K562 (cell line): Measurements from ENCODE around the gene MASTL. TPM values are rescaled to one million over a fixed set of nuclear protein-coding genes. Genes with fewer than 3 reads are reported as not detected.

ENCODE experiments used
- ATAC-seq: fragments of 200-7000 bp; cut with Tn5 transposase; 3 replicates; pipeline ENCODE4 v1.9.1; 2020; ENCODE audit warnings: moderate library complexity
- BruUV-seq: library from RNA; stranded (reverse); fragments of 400-500 nt; replicated peaks from 2 replicates; lab custom pipeline; 2021; lab: Mats Ljungman, UMichigan
- CTCF ChIA-PET: fragments of 300-600 bp; formaldehyde crosslinking; extraction: SDS; loops from one replicate; lab custom pipeline; 2021; ENCODE audit warnings: low intra/inter-chr PET ratio; lab: Yijun Ruan, JAX
- POLR2A ChIA-PET: fragments of 300-600, 350-650 bp; sonication (Branson Sonifier 250); formaldehyde crosslinking; extraction: SDS; loops from one replicate; lab custom pipeline; 2021; ENCODE audit warnings: antibody characterized with exemption, inconsistent platforms; lab: Yijun Ruan, JAX
- DNase-seq, 4 experiments: peaks; one replicate each; pipeline versions ENCODE4 v3.0.0 to v3.0.0-alpha.2; 2011 to 2018; ENCODE audit warnings: low spot score in 3 of 4, mixed read lengths in 3 of 4; ENCODE audit errors: extremely low read depth in 1 of 4
- FAIRE-seq: peaks from 2 replicates; lab custom pipeline; 2011; peaks lifted over from hg19 to GRCh38; lab: Jason Lieb, UNC
- H2AFZ ChIP-seq: 2 replicates; pipeline ENCODE4 v1.6.0; 2011; ENCODE audit warnings: low read depth, low read length, control low read depth, inconsistent platforms
- H3K27ac ChIP-seq: fragments of 200-600 bp; 3 replicates; pipeline ENCODE4 v1.8.0; 2011; ENCODE audit warnings: low read depth, mild to moderate bottlenecking, control low read depth, inconsistent platforms, low read length, moderate library complexity, mixed read lengths; ENCODE audit errors: extremely low read depth
- H3K27me3 ChIP-seq, 2 experiments: fragments of 300-600 bp in 1 of 2; 2 replicates in 1 of 2; 3 replicates in 1 of 2; pipeline versions ENCODE4 v1.6.0 to v1.8.0; 2011; ENCODE audit warnings: inconsistent platforms in 2 of 2, low read length in 2 of 2, mild to moderate bottlenecking in 1 of 2, mixed read lengths in 1 of 2, moderate library complexity in 1 of 2; ENCODE audit not compliant: control insufficient read depth in 2 of 2, insufficient read depth in 2 of 2
- H3K36me3 ChIP-seq: fragments of 300-600 bp; 3 replicates; pipeline ENCODE4 v1.8.0; 2011; ENCODE audit warnings: mild to moderate bottlenecking, low read length, inconsistent platforms; ENCODE audit not compliant: control insufficient read depth, insufficient read depth
- H3K4me1 ChIP-seq, 2 experiments: fragments of 200-600 bp in 1 of 2; replicated peaks in 1 of 2; 2 replicates in 1 of 2; 3 replicates in 1 of 2; pipeline versions ENCODE4 v1.5.1 to v1.8.0; 2011; ENCODE audit warnings: inconsistent platforms in 2 of 2, low read length in 2 of 2, mild to moderate bottlenecking in 1 of 2, mixed read lengths in 1 of 2, moderate library complexity in 1 of 2; ENCODE audit not compliant: control insufficient read depth in 2 of 2, insufficient read depth in 2 of 2
- H3K4me2 ChIP-seq: 2 replicates; pipeline ENCODE4 v1.6.1; 2011; ENCODE audit warnings: low read length, control low read depth, inconsistent platforms, mixed read lengths; ENCODE audit not compliant: insufficient read depth
- H3K4me3 ChIP-seq: fragments of 200-600 bp; sonication (generic), shearing (Covaris generic); 2 replicates; pipeline ENCODE4 v1.5.1; 2016; ENCODE audit warnings: control low read depth, inconsistent platforms
- H3K79me2 ChIP-seq: fragments of 200-600 bp; 3 replicates; pipeline ENCODE4 v1.8.0; 2011; ENCODE audit warnings: low read length, inconsistent platforms; ENCODE audit not compliant: control insufficient read depth, insufficient read depth
- H3K9ac ChIP-seq, 2 experiments: 2 replicates each; pipeline versions ENCODE4 v1.6.0 to v1.6.1; 2011; ENCODE audit warnings: low read depth in 2 of 2, low read length in 2 of 2, control low read depth in 1 of 2, inconsistent platforms in 1 of 2, mild to moderate bottlenecking in 1 of 2, mixed read lengths in 1 of 2; ENCODE audit not compliant: insufficient read depth in 1 of 2
- H3K9me1 ChIP-seq: one replicate; pipeline ENCODE4 v1.6.0; 2011; ENCODE audit warnings: inconsistent platforms, mild to moderate bottlenecking, low read length, moderate library complexity; ENCODE audit not compliant: control insufficient read depth, insufficient read depth
- H3K9me3 ChIP-seq: replicated peaks from 2 replicates; pipeline ENCODE4 v1.5.1; 2011; ENCODE audit warnings: low read depth, low read length, inconsistent platforms; ENCODE audit not compliant: control insufficient read depth, insufficient read depth
- H4K20me1 ChIP-seq: replicated peaks from 2 replicates; pipeline ENCODE4 v1.6.1; 2011; ENCODE audit warnings: low read length, inconsistent platforms, mixed read lengths; ENCODE audit not compliant: control insufficient read depth, insufficient read depth
- BACH1 ChIP-seq: fragments of 200-800 bp; sonication (Bioruptor generic); IDR thresholded peaks from 2 replicates; pipeline ENCODE4 v1.6.1; 2016; ENCODE audit warnings: missing genetic modification characterization, missing compliant biosample characterization
- MECOM ChIP-seq: fragments of 250-450 bp; sonication (Bioruptor Pico); IDR thresholded peaks from 2 replicates; pipeline ENCODE4 v1.8.0; 2022; ENCODE audit warnings: inconsistent platforms
- SMAD2 ChIP-seq: fragments of 150-350 bp; IDR thresholded peaks from 2 replicates; pipeline ENCODE4 v1.6.1; 2014; ENCODE audit warnings: low read depth, mild to moderate bottlenecking, low read length
- SRF ChIP-seq, 2 experiments: fragments of 250-450, 450-650 bp in 1 of 2; sonication (Bioruptor Pico) in 1 of 2; sonication (generic) in 1 of 2; formaldehyde crosslinking; IDR thresholded peaks; 2 replicates each; pipeline versions ENCODE4 v1.5.0 to v1.5.1; 2020 to 2022; ENCODE audit warnings: mild to moderate bottlenecking in 1 of 2, missing genetic modification reagents in 1 of 2
- WGBS: fragments of 100-300 bp; shearing (Covaris generic); methylation state at CpG from one replicate; pipeline ENCODE4 v1.1.6; 2016; ENCODE audit warnings: low coverage, mixed read lengths; ENCODE audit not compliant: insufficient coverage; ENCODE audit errors: missing lambda C conversion rate; 5-methylcytosine and 5-hydroxymethylcytosine counted together
- in situ Hi-C: fragments of 300-500 bp; cut with MboI; formaldehyde crosslinking; loops from 4 replicates; pipeline ENCODE4 v1.15.0; 2018; ENCODE audit warnings: inconsistent platforms, mixed read lengths
- intact Hi-C: fragments of 100-400 bp; cut with micrococcal nuclease; formaldehyde crosslinking; loops from 2 replicates; pipeline ENCODE4 v1.14.2; 2022
- polyA plus RNA-seq, 8 experiments: library from polyadenylated mRNA; depleted of rRNA in 4 of 8; stranded (reverse) in 5 of 8; unstranded in 3 of 8; fragments of >200 nt; fragmentation: Nextera tagmentation in 2 of 8; fragmentation: Illumina TruSeq in 1 of 8; extraction: Ambion mirVana in 2 of 8; extraction: Trizol in 1 of 8; gene quantifications; 2 replicates each; pipeline versions ENCODE4 v1.2.1 to v1.2.3, GENCODE V29; 2011 to 2014; ENCODE audit warnings: inconsistent platforms in 1 of 8, missing spikeins in 1 of 8
- total RNA-seq, 7 experiments: library from RNA; depleted of rRNA in 6 of 7; stranded (reverse); fragments of >200 nt in 6 of 7; fragmentation: Illumina TruSeq in 2 of 7; extraction: Trizol in 2 of 7; gene quantifications; 2 replicates each; pipeline versions ENCODE4 v1.2.1 to v1.2.3, GENCODE V29; 2011 to 2021; ENCODE audit warnings: low replicate concordance in 1 of 7

Gene MASTL
- total and polyA plus RNA-seq, 9 of the 15 experiments (the other 6 are each of a cell fraction or from before 2014, with no cell fraction given): 6.8 to 29.9 (median 23.1) TPM

- FAIRE-seq: no peak
- Histone ChIP-seq H3K9me3 (no peaks in the 10 kb centered on the region), H2AFZ (no peak overlapping the region), H3K27ac (no peak overlapping the region), H3K27me3 (no peaks in the 10 kb centered on the region), H3K36me3 (peaks cover 38% of the 10 kb centered on the region; the same call in 2 of the 3 replicates), H3K79me2 (no peaks in the 10 kb centered on the region), H3K9ac (no peak overlapping the region), H3K4me2 (no peak overlapping the region), H3K4me3 (no peak overlapping the region), H3K4me1 (no peaks in the 10 kb centered on the region), H3K9me1 (no peaks in the 10 kb centered on the region), H4K20me1 (no peaks in the 10 kb centered on the region)
- POLR2A ChIA-PET: interaction anchor here (0.6 kb wide), 1 partner anchor 12 kb away, joined by 3 read pairs; no protein-coding TSS in a partner anchor
- intact Hi-C loops: loop anchor here (2.0 kb wide), 1 partner anchor 60 kb away; no protein-coding TSS in a partner anchor
- ATAC-seq: no peak
- no peak for TF ChIP-seq BACH1
- no peak for DNase-seq
- 84% methylated on average over 5 of the region's 8 CpGs for WGBS
- in situ Hi-C loops: no loop called here
- BruUV-seq: no TSS peak
- CTCF ChIA-PET: no interaction called here
Measured at GRCh38 chr10:27225011-27225590, 69.9 kb downstream of the MASTL start.

GRCh38 chr10:27225642-27226257, 70.6 kb downstream of the MASTL start:
- FAIRE-seq (no peak), ATAC-seq (no peak), DNase-seq (no peak)
- Histone ChIP-seq H4K20me1 (no peaks in the 10 kb centered on the region), H3K4me3 (no peak overlapping the region), H3K4me2 (no peak overlapping the region), H3K9me1 (no peaks in the 10 kb centered on the region), H3K36me3 (peaks cover 34% of the 10 kb centered on the region; the same call in 2 of the 3 replicates), H3K79me2 (no peaks in the 10 kb centered on the region), H3K27me3 (no peaks in the 10 kb centered on the region), H3K9ac (no peak overlapping the region), H3K9me3 (no peaks in the 10 kb centered on the region), H2AFZ (no peak overlapping the region), H3K27ac (no peak overlapping the region), H3K4me1 (no peaks in the 10 kb centered on the region)
- in situ Hi-C loops: no loop called here
- intact Hi-C loops: loop anchor here (2.0 kb wide), 1 partner anchor 59 kb away; no protein-coding TSS in a partner anchor
- no TSS peak for BruUV-seq
- TF ChIP-seq SMAD2 (no peak), SRF (CRISPR knock-in tag; IDR thresholded peaks at IDR 0.05) (no peak), MECOM (CRISPR knock-in tag) (no peak)
- WGBS: 52% methylated on average over 3 of the region's 3 CpGs
- CTCF ChIA-PET: no interaction called here
- POLR2A ChIA-PET: no interaction called here
